ENCODE results near the gene MBOAT1. TPM values are rescaled to one million over a fixed set of nuclear protein-coding genes. Genes with fewer than 3 reads are reported as not detected.
A peak's percentile ranks its signal among the peaks of the same experiment; 100 is the strongest.

The MBOAT1 gene
- total RNA-seq, 1 donor from 2014 or later, result 83.3 TPM

- no peak overlapping the region for H3K4me3 Mint-ChIP-seq
- no peak overlapping the region for H3K27ac Mint-ChIP-seq
- H3K36me3 Mint-ChIP-seq, result no peaks in the 10 kb centered on the region
- TF ChIP-seq, protein P1, sequence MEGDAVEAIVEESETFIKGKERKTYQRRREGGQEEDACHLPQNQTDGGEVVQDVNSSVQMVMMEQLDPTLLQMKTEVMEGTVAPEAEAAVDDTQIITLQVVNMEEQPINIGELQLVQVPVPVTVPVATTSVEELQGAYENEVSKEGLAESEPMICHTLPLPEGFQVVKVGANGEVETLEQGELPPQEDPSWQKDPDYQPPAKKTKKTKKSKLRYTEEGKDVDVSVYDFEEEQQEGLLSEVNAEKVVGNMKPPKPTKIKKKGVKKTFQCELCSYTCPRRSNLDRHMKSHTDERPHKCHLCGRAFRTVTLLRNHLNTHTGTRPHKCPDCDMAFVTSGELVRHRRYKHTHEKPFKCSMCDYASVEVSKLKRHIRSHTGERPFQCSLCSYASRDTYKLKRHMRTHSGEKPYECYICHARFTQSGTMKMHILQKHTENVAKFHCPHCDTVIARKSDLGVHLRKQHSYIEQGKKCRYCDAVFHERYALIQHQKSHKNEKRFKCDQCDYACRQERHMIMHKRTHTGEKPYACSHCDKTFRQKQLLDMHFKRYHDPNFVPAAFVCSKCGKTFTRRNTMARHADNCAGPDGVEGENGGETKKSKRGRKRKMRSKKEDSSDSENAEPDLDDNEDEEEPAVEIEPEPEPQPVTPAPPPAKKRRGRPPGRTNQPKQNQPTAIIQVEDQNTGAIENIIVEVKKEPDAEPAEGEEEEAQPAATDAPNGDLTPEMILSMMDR (conservative IDR thresholded peaks at IDR 0.05), result no peak
- no peak for DNase-seq (ENCODE audit: extremely low spot score, unreplicated experiment)
- peaks cover 19% of the 10 kb centered on the region for H3K4me1 Mint-ChIP-seq (ENCODE audit: unreplicated experiment)
- peaks cover 6% of the 10 kb centered on the region for H3K27me3 Mint-ChIP-seq
- peaks cover 7% of the 10 kb centered on the region for H3K9me3 Mint-ChIP-seq
These were observed 153.4 kb downstream of the MBOAT1 start for GRCh38 chr6:20058912-20059311.

DNA sequence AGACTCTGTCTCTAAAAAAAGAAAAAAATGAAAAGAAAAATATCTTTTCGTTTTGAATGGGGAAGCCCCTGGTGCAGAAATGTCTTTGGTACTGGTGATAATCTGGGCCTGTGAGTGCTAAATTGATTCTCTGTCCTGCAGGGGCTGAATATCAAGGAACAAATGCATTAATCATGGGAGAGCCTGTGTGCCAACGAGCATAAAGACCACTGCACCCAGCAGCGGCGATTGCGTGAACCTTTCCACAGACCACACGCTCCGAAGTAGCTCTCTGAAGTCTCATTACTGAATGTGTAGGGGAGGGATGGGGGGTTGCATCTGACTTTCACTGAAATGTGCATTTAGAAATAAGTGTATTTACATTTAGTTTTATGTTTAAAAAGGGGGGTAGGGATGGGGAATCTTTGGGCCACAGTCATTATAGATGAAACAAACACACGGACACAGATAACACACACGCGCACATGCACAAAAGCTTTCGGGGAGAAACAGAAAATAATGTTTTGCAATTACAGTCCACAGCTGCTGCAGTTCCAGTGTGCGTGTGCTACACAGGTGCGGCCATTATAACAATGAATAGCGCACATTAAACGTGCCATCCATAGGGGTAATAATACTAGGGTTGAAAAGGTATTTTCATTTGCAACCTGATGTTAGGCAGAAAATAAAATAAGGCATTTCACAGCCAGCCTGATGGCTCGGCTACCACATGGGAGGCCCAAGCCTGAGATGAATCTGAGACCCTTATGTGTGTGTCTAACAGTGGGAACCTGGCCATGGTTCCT is 154.0 kb downstream of the MBOAT1 start:
- TF ChIP-seq, protein P1 (conservative IDR thresholded peaks at IDR 0.05), result no peak
- no peak for DNase-seq (ENCODE audit: extremely low spot score, unreplicated experiment)
- H3K4me1 Mint-ChIP-seq (ENCODE audit: unreplicated experiment), result peaks cover 19% of the 10 kb centered on the region
- H3K4me3 Mint-ChIP-seq, result no peak overlapping the region
- no peak overlapping the region for H3K27ac Mint-ChIP-seq
- H3K27me3 Mint-ChIP-seq, result peaks cover 6% of the 10 kb centered on the region
- H3K9me3 Mint-ChIP-seq, result peaks cover 7% of the 10 kb centered on the region
- H3K36me3 Mint-ChIP-seq, result no peaks in the 10 kb centered on the region

DNA sequence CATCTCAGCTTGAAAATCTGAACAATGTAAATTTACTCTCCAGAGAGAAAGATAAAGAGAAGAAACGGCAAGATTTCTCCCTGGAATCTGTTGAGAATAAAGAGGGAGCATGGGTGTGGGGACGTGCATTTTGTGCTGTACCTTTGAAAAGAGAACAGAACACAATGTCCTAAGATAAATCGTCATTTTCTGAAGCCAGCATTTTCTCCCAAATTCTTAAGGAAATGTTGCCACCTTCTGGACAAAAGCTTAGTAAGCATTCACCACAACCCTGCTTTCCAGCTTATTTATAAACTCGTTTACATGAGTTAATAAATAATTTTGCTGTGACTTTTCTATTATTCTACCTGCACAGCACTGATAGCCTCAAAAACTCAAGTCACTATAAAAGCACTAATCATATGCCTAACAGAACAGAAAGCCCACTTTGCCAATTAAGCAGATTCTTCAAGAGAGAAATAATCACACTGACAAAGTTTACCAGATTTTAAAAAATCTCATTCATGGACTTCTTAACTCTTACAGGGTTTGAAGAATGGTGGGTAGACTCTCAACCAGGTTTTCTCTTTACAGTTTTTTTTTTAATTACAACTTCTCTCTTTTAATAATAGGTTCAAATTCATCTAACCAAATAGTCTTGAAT is 155.8 kb downstream of the MBOAT1 start:
- Mint-ChIP-seq H3K27ac (no peak overlapping the region), H3K36me3 (no peaks in the 10 kb centered on the region), H3K4me1 (ENCODE audit: unreplicated experiment) (peaks cover 24% of the 10 kb centered on the region), H3K4me3 (no peak overlapping the region), H3K9me3 (no peaks in the 10 kb centered on the region), H3K27me3 (peaks cover 6% of the 10 kb centered on the region)
- TF ChIP-seq, protein P1 (conservative IDR thresholded peaks at IDR 0.05), result peak; percentile 87
- DNase-seq (ENCODE audit: extremely low spot score, unreplicated experiment), result no peak

DNA sequence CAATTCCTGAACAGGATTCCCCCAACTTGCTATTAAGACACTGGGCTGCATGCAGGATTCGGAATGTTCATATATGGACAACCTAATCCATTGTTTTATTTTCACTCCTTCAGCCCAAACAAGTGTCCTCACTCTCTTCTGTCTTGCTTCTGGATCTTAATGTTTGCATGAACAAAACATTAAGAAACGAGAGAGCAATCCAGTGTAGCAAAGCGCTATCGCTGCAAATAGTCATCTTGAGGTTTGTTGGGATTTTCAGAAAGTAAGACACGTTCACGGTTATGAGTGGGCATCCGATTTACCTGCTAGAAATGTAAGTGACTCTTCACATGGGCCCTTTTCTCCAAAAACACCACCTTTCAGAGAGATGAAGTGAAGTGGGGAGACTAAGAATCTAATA is 156.4 kb downstream of the MBOAT1 start:
- Mint-ChIP-seq H3K36me3 (no peaks in the 10 kb centered on the region), H3K9me3 (no peaks in the 10 kb centered on the region), H3K4me1 (ENCODE audit: unreplicated experiment) (peaks cover 24% of the 10 kb centered on the region), H3K27ac (no peak overlapping the region), H3K4me3 (no peak overlapping the region), H3K27me3 (peaks cover 6% of the 10 kb centered on the region)
- no peak for DNase-seq (ENCODE audit: extremely low spot score, unreplicated experiment)
- TF ChIP-seq, protein P1 (conservative IDR thresholded peaks at IDR 0.05), result no peak

Other genes with a start within 250 kb of the MBOAT1 start
- gene E2F3, start 189.4 kb upstream of the MBOAT1 start, total RNA-seq (ENCODE audit: low replicate concordance), result 13.7 and 21.0 TPM in 2 replicates